Fibroblast of mammary gland (primary cell): ENCODE results near the gene SHISA9.

Experiments used
- DNase-seq: peaks from one replicate; pipeline ENCODE4 v3.0.0-alpha.2; 2010; ENCODE audit warnings: low read depth
- H3K4me3 ChIP-seq: 2 replicates; pipeline ENCODE4 v1.5.1; 2011; ENCODE audit warnings: low read depth, mild to moderate bottlenecking, low read length, moderate library complexity; ENCODE audit not compliant: control insufficient read depth
- CTCF ChIP-seq: conservative IDR thresholded peaks from 2 replicates; pipeline ENCODE4 v1.5.1; 2011; ENCODE audit warnings: low read depth, low read length, inconsistent platforms; ENCODE audit not compliant: control insufficient read depth, insufficient read depth

SHISA9 gene

DNA sequence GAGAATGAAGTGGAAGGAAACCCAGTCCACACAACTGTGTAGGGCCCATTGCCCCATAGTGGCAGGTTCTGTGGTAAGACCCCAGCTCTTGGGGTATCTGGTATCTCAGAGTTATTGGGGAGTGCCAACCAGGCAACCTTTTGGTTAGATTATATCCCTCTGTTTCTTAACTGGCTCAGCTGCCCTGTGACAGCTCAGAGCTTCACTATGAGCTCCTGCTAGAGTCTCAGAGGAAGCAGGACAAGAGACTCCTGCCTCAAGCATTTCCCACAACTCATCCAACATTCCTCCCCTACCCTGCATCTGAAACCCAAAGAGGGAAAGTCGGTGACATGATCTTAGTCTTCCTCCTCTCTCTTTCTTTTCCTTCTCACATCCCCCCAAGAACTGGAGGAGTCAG is 292.3 kb downstream of the SHISA9 start:
- TF ChIP-seq CTCF, result no peak
- H3K4me3 ChIP-seq, result no peak overlapping the region
- DNase-seq, result no peak

- H3K4me3 ChIP-seq, result no peak overlapping the region
- DNase-seq, result peak; percentile 14
- TF ChIP-seq CTCF, result no peak
These were observed 293.4 kb downstream of the SHISA9 start for GRCh38 chr16:13194766-13195165.

DNA sequence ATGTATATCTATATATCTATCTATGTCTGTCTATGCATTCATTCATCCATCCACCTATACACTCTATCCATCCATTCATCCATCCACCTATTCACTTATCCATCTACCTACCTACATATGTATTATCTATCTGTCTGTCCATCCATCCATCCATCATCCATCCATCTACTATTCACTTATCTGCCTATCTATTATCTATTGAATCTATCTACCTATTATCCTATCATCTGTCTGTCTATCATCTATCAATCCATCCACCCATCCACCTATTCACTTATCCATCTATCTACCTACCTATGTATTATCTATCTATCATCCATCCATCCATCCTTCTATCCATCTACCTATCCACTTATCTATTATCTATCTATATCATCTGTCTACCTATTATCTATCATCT is 302.3 kb downstream of the SHISA9 start:
- no peak overlapping the region for H3K4me3 ChIP-seq
- no peak for DNase-seq
- no peak for TF ChIP-seq CTCF

GRCh38 chr16:13205352-13205751 is 304.0 kb downstream of the SHISA9 start:
- H3K4me3 ChIP-seq, result no peak overlapping the region
- TF ChIP-seq CTCF, result no peak
- no peak for DNase-seq

GRCh38 chr16:13206606-13207005 is 305.2 kb downstream of the SHISA9 start:
- TF ChIP-seq CTCF, result no peak
- DNase-seq, result no peak
- H3K4me3 ChIP-seq, result no peak overlapping the region

DNA sequence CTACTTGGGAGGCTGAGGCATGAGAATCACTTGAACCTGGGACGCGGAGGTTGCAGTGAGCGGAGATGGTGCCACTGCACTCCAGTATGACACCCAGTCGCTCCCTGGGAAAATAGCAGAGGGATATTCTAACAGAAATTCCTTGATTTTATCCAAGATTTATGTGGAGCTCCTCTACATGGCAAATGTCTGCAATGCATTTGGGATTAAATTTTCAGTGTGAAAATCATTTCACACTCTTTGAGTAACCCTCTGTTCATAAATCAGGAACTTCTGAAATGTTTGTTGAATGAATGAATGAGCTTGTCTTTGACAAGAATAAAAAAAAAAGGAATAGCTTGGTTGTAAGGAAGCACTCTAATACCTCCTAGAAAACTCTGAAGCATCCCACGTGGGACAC is 305.8 kb downstream of the SHISA9 start:
- no peak for TF ChIP-seq CTCF
- H3K4me3 ChIP-seq, result no peak overlapping the region
- DNase-seq, result no peak

DNA sequence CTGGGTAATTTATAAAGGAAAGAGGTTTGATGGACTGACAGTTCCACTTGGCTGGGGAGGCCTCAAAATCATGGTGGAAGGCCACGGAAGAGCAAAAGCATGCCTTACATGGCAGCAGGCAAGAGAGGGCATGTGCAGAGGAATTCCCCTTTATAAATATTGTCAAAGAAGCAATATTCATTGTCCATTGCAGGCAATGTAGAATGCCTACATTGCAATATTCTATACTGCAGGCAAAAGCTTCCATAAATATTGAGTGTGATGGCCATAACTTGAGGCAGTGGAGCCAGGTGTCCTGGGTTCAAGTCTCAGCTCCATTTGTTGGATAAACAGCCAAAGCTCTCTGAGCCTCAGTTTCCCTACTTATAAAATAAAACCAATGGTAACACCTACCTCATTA is 322.3 kb downstream of the SHISA9 start:
- no peak for DNase-seq
- TF ChIP-seq CTCF, result no peak
- H3K4me3 ChIP-seq, result no peak overlapping the region
